PC-3 (cell line): ENCODE results near the gene CARD11. TPM values are rescaled to one million over a fixed set of nuclear protein-coding genes. Genes with fewer than 3 reads are reported as not detected.

Source experiments
- ATAC-seq: fragments of 200-7000 bp; cut with Tn5 transposase; 2 replicates; pipeline ENCODE4 v1.9.1; 2020; ENCODE audit warnings: mild to moderate bottlenecking, moderate library complexity
- BruUV-seq: library from RNA; stranded (reverse); fragments of 400-500 nt; replicated peaks from 2 replicates; lab custom pipeline; 2021; lab: Mats Ljungman, UMichigan
- CTCF ChIA-PET: fragments of 300-600 bp; sonication (Branson Sonifier 250); formaldehyde crosslinking; loops from one replicate; lab custom pipeline; 2022; ENCODE audit warnings: antibody characterized with exemption; lab: Charles Lee
- POLR2A ChIA-PET: fragments of 300-600 bp; sonication (Branson Sonifier 250); formaldehyde crosslinking; loops from one replicate; lab custom pipeline; 2022; ENCODE audit warnings: antibody characterized with exemption; ENCODE audit not compliant: unreplicated experiment; lab: Charles Lee
- DNase-seq: peaks from one replicate; pipeline ENCODE4 v3.0.0-alpha.2; 2015
- H2AFZ ChIP-seq: fragments of 300-600 bp; sonication (generic); 2 replicates; pipeline ENCODE4 v1.6.0; 2016; ENCODE audit warnings: antibody characterized with exemption, low read length
- H3F3A ChIP-seq: fragments of 300-600 bp; sonication (generic); one replicate; pipeline ENCODE4 v1.6.0; 2017; ENCODE audit warnings: antibody characterized with exemption, low read length, control low read depth, mild to moderate bottlenecking; ENCODE audit not compliant: unreplicated experiment
- H3K27ac ChIP-seq: fragments of 300-600 bp; sonication (generic); 2 replicates; pipeline ENCODE4 v1.5.1; 2016; ENCODE audit warnings: mild to moderate bottlenecking, low read length
- H3K27me3 ChIP-seq: fragments of 300-600 bp; sonication (generic); 2 replicates; pipeline ENCODE4 v1.6.1; 2016; ENCODE audit warnings: low read length, mixed read lengths
- H3K36me3 ChIP-seq: fragments of 300-600 bp; sonication (generic); 2 replicates; pipeline ENCODE4 v1.6.1; 2016; ENCODE audit warnings: low read depth, mixed run types, low read length, mixed read lengths
- H3K4me1 ChIP-seq: fragments of 300-600 bp; sonication (generic); 2 replicates; pipeline ENCODE4 v1.5.1; 2016; ENCODE audit warnings: low read length; ENCODE audit not compliant: insufficient read depth
- H3K4me2 ChIP-seq: fragments of 300-600 bp; sonication (generic); 2 replicates; pipeline ENCODE4 v1.6.0; 2016; ENCODE audit warnings: low read length
- H3K4me3 ChIP-seq: fragments of 300-600 bp; sonication (generic); 2 replicates; pipeline ENCODE4 v1.5.1; 2016; ENCODE audit warnings: mild to moderate bottlenecking, low read length, mixed read lengths
- H3K79me2 ChIP-seq: fragments of 300-600 bp; sonication (generic); 2 replicates; pipeline ENCODE4 v1.6.1; 2017; ENCODE audit warnings: low read length, mixed read lengths
- H3K9ac ChIP-seq: fragments of 300-600 bp; sonication (generic); 2 replicates; pipeline ENCODE4 v1.6.0; 2016; ENCODE audit warnings: mild to moderate bottlenecking, low read length
- H3K9me2 ChIP-seq: fragments of 300-600 bp; sonication (generic); replicated peaks from 2 replicates; pipeline ENCODE4 v1.6.1; 2016; ENCODE audit warnings: mixed run types, low read length, mixed read lengths
- H3K9me3 ChIP-seq: fragments of 300-600 bp; sonication (generic); 2 replicates; pipeline ENCODE4 v1.6.1; 2016; ENCODE audit warnings: low read length, mixed read lengths
- H4K20me1 ChIP-seq: fragments of 300-600 bp; sonication (generic); 2 replicates; pipeline ENCODE4 v1.6.1; 2016; ENCODE audit warnings: low read length, mixed read lengths
- EZH2 ChIP-seq: fragments of 300-600 bp; sonication (generic); IDR thresholded peaks from one replicate; pipeline ENCODE4 v1.6.1; 2017; ENCODE audit warnings: antibody characterized with exemption, mild to moderate bottlenecking, low read length; ENCODE audit not compliant: unreplicated experiment
- EZH2phosphoT487 ChIP-seq: fragments of 300-600 bp; sonication (generic); IDR thresholded peaks from 2 replicates; pipeline ENCODE4 v1.6.1; 2018; ENCODE audit warnings: mild to moderate bottlenecking, antibody characterized with exemption, low read length, borderline replicate concordance
- intact Hi-C: fragments of 100-400 bp; cut with micrococcal nuclease; formaldehyde crosslinking; loops from 2 replicates; pipeline ENCODE4 v1.9.0; 2023
- total RNA-seq: library from RNA; depleted of rRNA; stranded (reverse); fragments of >200 nt; gene quantifications from 2 replicates; pipeline ENCODE4 v1.2.3, GENCODE V29; 2014
- TF ChIP-seq, protein P1 (sequence below): fragments of 300-600 bp; sonication (generic); conservative IDR thresholded peaks from 2 replicates; pipeline ENCODE4 v1.5.1; 2017; ENCODE audit warnings: antibody characterized with exemption, low read depth, mild to moderate bottlenecking, low read length

The CARD11 gene
- total RNA-seq, 1 experiment from 2014 or later, result not detected

DNA sequence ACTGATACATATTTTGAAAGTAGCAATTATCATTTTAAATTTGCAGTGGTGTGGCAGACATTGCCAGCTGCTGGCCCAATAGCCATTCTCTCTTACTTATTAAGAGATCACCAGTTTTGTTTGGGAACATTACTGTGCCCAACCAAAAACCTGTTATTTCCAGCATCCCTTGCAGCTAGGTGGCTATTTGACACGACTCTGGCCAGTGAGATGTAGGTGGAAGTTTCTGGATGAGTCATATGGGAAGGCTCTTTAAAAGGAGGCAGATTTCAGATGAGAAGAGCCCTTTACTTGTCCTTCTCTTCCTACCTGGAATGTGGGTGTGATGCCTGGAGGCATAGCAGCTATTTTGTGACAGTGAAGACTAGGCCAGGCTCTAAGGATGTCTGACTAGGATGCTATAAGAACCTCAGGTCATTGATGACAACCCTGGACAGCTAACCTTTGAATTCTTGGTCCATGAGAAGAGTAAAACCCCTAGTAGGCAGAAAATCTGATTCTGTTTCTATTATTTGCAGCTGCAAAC, 77.9 kb downstream of the CARD11 start:
- BruUV-seq, result no TSS peak
- ChIA-PET CTCF (no interaction called here), POLR2A (no interaction called here)
- Histone ChIP-seq H2AFZ (no peak overlapping the region), H3K4me3 (no peak overlapping the region), H3K9me2 (no peaks in the 10 kb centered on the region), H3F3A (no peaks in the 10 kb centered on the region), H3K4me1 (no peaks in the 10 kb centered on the region), H3K36me3 (no peaks in the 10 kb centered on the region), H3K79me2 (no peaks in the 10 kb centered on the region), H3K9ac (no peak overlapping the region), H3K9me3 (no peaks in the 10 kb centered on the region), H4K20me1 (no peaks in the 10 kb centered on the region), H3K27me3 (peaks cover 4% of the 10 kb centered on the region; the same call in 1 of the 2 replicates), H3K27ac (no peak overlapping the region), H3K4me2 (no peak overlapping the region)
- intact Hi-C loops, result no loop called here
- no peak for ATAC-seq
- no peak for DNase-seq
- no peak for TF ChIP-seq EZH2phosphoT487
- TF ChIP-seq, protein P1, sequence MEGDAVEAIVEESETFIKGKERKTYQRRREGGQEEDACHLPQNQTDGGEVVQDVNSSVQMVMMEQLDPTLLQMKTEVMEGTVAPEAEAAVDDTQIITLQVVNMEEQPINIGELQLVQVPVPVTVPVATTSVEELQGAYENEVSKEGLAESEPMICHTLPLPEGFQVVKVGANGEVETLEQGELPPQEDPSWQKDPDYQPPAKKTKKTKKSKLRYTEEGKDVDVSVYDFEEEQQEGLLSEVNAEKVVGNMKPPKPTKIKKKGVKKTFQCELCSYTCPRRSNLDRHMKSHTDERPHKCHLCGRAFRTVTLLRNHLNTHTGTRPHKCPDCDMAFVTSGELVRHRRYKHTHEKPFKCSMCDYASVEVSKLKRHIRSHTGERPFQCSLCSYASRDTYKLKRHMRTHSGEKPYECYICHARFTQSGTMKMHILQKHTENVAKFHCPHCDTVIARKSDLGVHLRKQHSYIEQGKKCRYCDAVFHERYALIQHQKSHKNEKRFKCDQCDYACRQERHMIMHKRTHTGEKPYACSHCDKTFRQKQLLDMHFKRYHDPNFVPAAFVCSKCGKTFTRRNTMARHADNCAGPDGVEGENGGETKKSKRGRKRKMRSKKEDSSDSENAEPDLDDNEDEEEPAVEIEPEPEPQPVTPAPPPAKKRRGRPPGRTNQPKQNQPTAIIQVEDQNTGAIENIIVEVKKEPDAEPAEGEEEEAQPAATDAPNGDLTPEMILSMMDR, result no peak
- TF ChIP-seq EZH2, result no peak

DNA sequence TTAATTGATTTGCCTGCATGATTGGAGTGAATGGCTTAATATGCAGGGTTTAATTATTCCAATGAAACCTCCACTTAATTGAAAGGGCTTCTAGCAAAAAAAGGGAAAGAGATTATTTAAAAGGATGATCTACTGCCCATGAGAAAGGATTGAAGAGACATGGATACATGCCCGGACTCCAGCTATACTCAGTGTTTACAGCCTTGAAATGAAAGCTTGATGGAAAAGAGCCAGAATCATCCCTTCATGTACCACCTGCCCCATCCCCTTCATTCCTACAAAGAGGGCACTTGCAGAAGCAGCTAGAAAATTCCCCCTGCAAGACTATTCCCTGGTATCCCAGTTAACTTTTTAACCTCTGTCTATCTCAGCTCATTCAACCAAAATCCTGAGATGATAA, 78.4 kb downstream of the CARD11 start:
- no peak overlapping the region for H3K4me3 ChIP-seq
- no TSS peak for BruUV-seq
- H3K9me2 ChIP-seq, result no peaks in the 10 kb centered on the region
- DNase-seq, result no peak
- H3K9ac ChIP-seq, result no peak overlapping the region
- no peak overlapping the region for H3K4me2 ChIP-seq
- no peaks in the 10 kb centered on the region for H4K20me1 ChIP-seq
- H3K4me1 ChIP-seq, result no peaks in the 10 kb centered on the region
- ATAC-seq, result no peak
- TF ChIP-seq EZH2phosphoT487, result no peak
- TF ChIP-seq, protein P1, result no peak
- TF ChIP-seq EZH2, result no peak
- H3K27me3 ChIP-seq, result no peaks in the 10 kb centered on the region
- H3K9me3 ChIP-seq, result no peaks in the 10 kb centered on the region
- H2AFZ ChIP-seq, result no peak overlapping the region
- H3K27ac ChIP-seq, result no peak overlapping the region
- H3K79me2 ChIP-seq, result no peaks in the 10 kb centered on the region
- intact Hi-C loops, result no loop called here
- H3K36me3 ChIP-seq, result no peaks in the 10 kb centered on the region
- ChIA-PET CTCF (no interaction called here), POLR2A (no interaction called here)
- H3F3A ChIP-seq, result no peaks in the 10 kb centered on the region

DNA sequence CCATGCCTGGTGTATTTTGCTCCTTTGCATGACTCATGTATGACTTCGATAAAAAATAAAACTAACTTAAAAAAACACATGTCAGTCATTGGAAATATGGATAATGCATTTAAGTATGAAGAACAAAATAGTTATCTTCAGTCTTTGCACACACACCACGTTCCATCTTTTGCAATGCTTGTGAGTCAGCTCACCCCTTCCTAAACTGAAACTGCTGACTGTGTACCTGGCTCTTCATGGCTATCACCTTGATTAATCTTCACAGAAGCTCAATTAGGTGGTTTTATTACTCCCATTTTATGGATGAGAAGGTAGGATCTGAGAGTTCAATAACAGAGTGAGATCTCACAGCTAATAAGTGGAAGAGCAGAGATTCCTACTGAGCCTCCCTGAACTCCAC, 79.5 kb downstream of the CARD11 start:
- H3K27me3 ChIP-seq, result no peaks in the 10 kb centered on the region
- intact Hi-C loops, result no loop called here
- DNase-seq (no peak), ATAC-seq (no peak)
- TF ChIP-seq, protein P1, result no peak
- TF ChIP-seq EZH2, result no peak
- TF ChIP-seq EZH2phosphoT487, result no peak
- H3K36me3 ChIP-seq, result no peaks in the 10 kb centered on the region
- no TSS peak for BruUV-seq
- no peak overlapping the region for H2AFZ ChIP-seq
- no peaks in the 10 kb centered on the region for H3K9me3 ChIP-seq
- H3K4me3 ChIP-seq, result no peak overlapping the region
- no peak overlapping the region for H3K4me2 ChIP-seq
- H3K4me1 ChIP-seq, result no peaks in the 10 kb centered on the region
- H3F3A ChIP-seq, result no peaks in the 10 kb centered on the region
- H3K79me2 ChIP-seq, result no peaks in the 10 kb centered on the region
- ChIA-PET CTCF (no interaction called here), POLR2A (interaction anchor here (0.6 kb wide), 1 partner anchor 71 kb away, joined by 4 read pairs; no protein-coding TSS in a partner anchor)
- no peaks in the 10 kb centered on the region for H4K20me1 ChIP-seq
- H3K9ac ChIP-seq, result no peak overlapping the region
- H3K27ac ChIP-seq, result no peak overlapping the region
- H3K9me2 ChIP-seq, result no peaks in the 10 kb centered on the region
